ENCODE results near the gene TMEM101. TPM values are rescaled to one million over a fixed set of nuclear protein-coding genes. Genes with fewer than 3 reads are reported as not detected.

The TMEM101 gene
- total and polyA plus RNA-seq, 2 of the 8 experiments (the other 6 are each of a cell fraction or from before 2014, with no cell fraction given): 16.1 to 44.7 TPM

DNA sequence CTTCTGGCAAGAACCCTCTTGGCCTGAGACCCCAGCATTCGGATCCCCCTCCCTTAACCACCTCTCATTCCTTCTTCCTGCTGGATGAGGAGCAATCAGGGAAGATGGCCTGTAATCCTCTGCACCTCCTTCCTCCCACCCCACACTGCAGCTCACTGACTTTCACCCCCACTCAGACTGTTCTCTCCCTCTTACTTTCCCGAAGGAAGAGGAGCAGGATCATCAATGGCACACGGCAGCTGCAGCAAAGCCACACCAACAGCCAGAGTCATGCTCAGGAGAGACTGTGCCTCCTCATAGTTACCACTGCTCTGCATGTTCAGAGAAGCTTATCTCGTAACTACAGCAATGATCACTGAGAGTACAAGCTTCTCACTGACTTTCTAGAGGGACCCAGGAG lies 10.1 kb upstream of the TMEM101 start (continued):
- TF ChIP-seq, protein P1, sequence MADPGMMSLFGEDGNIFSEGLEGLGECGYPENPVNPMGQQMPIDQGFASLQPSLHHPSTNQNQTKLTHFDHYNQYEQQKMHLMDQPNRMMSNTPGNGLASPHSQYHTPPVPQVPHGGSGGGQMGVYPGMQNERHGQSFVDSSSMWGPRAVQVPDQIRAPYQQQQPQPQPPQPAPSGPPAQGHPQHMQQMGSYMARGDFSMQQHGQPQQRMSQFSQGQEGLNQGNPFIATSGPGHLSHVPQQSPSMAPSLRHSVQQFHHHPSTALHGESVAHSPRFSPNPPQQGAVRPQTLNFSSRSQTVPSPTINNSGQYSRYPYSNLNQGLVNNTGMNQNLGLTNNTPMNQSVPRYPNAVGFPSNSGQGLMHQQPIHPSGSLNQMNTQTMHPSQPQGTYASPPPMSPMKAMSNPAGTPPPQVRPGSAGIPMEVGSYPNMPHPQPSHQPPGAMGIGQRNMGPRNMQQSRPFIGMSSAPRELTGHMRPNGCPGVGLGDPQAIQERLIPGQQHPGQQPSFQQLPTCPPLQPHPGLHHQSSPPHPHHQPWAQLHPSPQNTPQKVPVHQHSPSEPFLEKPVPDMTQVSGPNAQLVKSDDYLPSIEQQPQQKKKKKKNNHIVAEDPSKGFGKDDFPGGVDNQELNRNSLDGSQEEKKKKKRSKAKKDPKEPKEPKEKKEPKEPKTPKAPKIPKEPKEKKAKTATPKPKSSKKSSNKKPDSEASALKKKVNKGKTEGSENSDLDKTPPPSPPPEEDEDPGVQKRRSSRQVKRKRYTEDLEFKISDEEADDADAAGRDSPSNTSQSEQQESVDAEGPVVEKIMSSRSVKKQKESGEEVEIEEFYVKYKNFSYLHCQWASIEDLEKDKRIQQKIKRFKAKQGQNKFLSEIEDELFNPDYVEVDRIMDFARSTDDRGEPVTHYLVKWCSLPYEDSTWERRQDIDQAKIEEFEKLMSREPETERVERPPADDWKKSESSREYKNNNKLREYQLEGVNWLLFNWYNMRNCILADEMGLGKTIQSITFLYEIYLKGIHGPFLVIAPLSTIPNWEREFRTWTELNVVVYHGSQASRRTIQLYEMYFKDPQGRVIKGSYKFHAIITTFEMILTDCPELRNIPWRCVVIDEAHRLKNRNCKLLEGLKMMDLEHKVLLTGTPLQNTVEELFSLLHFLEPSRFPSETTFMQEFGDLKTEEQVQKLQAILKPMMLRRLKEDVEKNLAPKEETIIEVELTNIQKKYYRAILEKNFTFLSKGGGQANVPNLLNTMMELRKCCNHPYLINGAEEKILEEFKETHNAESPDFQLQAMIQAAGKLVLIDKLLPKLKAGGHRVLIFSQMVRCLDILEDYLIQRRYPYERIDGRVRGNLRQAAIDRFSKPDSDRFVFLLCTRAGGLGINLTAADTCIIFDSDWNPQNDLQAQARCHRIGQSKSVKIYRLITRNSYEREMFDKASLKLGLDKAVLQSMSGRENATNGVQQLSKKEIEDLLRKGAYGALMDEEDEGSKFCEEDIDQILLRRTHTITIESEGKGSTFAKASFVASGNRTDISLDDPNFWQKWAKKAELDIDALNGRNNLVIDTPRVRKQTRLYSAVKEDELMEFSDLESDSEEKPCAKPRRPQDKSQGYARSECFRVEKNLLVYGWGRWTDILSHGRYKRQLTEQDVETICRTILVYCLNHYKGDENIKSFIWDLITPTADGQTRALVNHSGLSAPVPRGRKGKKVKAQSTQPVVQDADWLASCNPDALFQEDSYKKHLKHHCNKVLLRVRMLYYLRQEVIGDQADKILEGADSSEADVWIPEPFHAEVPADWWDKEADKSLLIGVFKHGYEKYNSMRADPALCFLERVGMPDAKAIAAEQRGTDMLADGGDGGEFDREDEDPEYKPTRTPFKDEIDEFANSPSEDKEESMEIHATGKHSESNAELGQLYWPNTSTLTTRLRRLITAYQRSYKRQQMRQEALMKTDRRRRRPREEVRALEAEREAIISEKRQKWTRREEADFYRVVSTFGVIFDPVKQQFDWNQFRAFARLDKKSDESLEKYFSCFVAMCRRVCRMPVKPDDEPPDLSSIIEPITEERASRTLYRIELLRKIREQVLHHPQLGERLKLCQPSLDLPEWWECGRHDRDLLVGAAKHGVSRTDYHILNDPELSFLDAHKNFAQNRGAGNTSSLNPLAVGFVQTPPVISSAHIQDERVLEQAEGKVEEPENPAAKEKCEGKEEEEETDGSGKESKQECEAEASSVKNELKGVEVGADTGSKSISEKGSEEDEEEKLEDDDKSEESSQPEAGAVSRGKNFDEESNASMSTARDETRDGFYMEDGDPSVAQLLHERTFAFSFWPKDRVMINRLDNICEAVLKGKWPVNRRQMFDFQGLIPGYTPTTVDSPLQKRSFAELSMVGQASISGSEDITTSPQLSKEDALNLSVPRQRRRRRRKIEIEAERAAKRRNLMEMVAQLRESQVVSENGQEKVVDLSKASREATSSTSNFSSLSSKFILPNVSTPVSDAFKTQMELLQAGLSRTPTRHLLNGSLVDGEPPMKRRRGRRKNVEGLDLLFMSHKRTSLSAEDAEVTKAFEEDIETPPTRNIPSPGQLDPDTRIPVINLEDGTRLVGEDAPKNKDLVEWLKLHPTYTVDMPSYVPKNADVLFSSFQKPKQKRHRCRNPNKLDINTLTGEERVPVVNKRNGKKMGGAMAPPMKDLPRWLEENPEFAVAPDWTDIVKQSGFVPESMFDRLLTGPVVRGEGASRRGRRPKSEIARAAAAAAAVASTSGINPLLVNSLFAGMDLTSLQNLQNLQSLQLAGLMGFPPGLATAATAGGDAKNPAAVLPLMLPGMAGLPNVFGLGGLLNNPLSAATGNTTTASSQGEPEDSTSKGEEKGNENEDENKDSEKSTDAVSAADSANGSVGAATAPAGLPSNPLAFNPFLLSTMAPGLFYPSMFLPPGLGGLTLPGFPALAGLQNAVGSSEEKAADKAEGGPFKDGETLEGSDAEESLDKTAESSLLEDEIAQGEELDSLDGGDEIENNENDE (IDR thresholded peaks at IDR 0.05; ENCODE audit: insufficient replicate concordance, low read length): no peak
- TF ChIP-seq GABPA (IDR thresholded peaks at IDR 0.05; ENCODE audit: borderline replicate concordance, insufficient read depth, low read length): no peak
- TF ChIP-seq KDM4A (IDR thresholded peaks at IDR 0.05; ENCODE audit: low read depth, low read length, severe bottlenecking): no peak
- TF ChIP-seq SIRT6 (IDR thresholded peaks at IDR 0.05; ENCODE audit: low read length): no peak
- TF ChIP-seq RXRA (IDR thresholded peaks at IDR 0.05; ENCODE audit: insufficient read depth, low read depth, low read length): no peak

Measured in H1 (cell line).